Left colon (tissue), 2 donors: Measurements from ENCODE around the gene ENTREP3. TPM values are rescaled to one million over a fixed set of nuclear protein-coding genes. Genes with fewer than 3 reads are reported as not detected.
A peak's percentile ranks its signal among the peaks of the same experiment; 100 is the strongest.
"Not testable (repeated sequence)": the region's sequence is repeated elsewhere in the genome, so short reads cannot be mapped to it uniquely, and the experiment has no call there.

Experiments used
- ATAC-seq: fragments of 200-7000 bp; cut with Tn5 transposase; one replicate; pipeline ENCODE4 v1.9.1; 2020; ENCODE audit warnings: mild to moderate bottlenecking, moderate library complexity
- DNase-seq, 2 donors: peaks; one replicate each; pipeline ENCODE4 v3.0.0-alpha.2; 2020
- intact Hi-C, 2 donors: fragments of 100-400 bp; cut with DNase I in 1 of 2; cut with micrococcal nuclease in 1 of 2; formaldehyde crosslinking; loops; one replicate each; pipeline versions ENCODE4 v1.11.2 to v1.14.0; 2022; cut with DNase I, micrococcal nuclease
- total RNA-seq, 2 donors: library from RNA; stranded (reverse); fragmentation: NEBNext Ultra II Directional; extraction: Animal tissue kit (Norgen Biotek cat#: 25700); gene quantifications; one replicate each; pipeline ENCODE4 v1.2.1, GENCODE V29; 2021
- donor health status: DM: no; HTN: no; CAD: no.
- donor health status: DM: yes; HTN: yes; CAD: no.

Gene ENTREP3
- total RNA-seq, 2 donors from 2014 or later: 19.9 to 21.7 TPM

DNA sequence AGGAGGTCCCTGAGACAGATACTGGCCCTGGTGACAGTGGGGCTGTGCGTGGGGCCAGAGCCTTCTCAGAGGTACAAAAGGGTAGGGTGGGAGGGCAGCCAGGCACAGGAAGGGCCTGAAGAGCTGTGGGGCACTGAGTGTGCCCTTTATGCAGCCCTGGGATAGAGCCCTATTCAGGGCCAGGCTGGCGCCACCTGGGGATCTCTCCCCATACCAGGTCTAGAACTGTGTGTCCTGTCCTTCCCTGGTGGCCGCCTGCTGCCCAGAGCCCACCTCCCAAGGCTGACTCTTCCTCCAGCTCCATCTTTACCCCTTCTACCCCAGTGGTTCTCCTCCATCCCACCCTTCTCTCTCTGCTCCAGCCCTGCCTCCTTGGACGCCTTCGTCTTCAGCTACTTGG is 21.8 kb downstream of the ENTREP3 start:
- intact Hi-C loops, DNase-seq: not testable (repeated sequence)
- ATAC-seq: peak; percentile 7

DNA sequence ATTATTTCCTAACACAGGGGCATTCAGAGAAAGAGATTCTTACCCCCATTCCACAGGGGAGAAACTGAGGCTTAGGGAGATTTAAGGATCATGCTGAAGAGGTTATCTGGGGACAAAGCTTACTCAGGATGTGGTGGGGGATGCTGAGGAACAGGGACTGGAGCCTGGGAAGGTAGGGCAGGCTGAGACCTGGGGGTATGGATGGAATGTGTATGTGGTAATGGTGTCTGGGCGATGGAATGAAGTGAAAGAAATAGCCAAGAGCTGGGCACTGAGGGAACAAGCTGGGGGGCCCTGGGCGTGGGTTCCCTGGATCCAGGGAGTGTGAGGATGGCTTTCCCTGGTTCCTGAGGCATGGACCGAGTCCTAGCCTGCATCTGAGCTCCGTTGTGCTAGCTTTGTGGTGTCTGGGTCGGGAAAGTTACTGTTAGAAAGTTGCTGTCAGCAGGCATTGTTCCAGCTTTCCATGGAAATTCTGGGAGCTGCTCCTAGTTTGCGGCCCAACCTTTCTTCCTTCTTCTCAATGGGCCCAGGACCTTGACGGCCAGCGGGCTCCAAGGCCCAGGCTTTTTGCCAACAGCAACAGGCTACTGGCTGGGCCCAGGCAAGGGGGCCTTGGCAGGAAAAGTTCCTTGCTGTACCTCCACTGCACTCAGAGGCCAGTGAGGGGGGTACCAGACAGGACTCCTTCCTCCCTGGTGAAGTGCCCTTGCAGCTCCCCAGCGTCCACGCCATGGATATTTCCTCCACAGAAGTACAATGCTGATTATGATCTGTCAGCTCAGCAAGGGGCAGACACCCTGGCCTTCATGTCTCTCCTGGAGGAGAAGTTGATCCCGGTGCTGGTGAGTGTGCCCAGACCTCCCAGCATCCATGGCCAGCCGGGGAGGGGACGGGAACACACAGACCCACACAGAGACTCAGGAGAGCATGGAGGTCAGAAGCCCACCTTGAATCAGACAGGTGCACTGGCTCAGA is 23.0 kb downstream of the ENTREP3 start:
- intact Hi-C loops, ATAC-seq, DNase-seq: not testable (repeated sequence)

DNA sequence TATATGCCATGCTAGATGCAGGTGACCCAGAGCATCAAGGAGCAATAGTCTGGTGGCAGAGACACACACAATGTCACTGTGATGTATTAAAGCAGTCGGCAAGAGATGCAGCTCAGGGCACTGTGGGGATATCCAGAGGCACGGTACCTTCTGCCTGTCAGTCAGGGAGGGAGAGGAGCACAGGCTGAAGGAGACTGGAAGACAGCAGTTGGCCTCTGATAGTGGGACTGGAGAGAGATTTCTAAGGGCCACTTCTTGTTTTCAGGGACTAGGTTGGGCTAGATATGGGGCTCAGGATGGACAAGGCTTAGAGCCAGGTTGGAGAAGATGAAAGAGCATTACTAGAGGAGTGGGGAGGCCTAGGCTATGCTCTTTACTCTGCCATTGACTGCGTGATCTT is 24.0 kb downstream of the ENTREP3 start:
- intact Hi-C loops, DNase-seq, ATAC-seq: not testable (repeated sequence)

DNA sequence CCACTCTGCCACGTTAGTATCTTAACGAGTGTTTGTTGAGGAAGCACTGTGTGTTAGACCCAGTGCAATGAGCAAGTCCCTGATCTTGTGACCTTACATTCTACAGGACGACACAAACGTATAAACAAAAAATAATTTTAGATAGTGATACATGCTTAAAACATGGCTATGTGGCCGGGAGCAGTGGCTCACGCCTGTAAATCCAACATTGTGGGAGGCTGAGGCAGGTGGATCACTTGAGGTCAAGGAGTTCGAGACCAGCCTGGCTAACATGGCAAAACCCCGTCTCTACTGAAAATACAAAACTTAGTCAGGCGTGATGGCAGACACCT is 27.2 kb downstream of the ENTREP3 start:
- no peak for ATAC-seq
- DNase-seq: no peak
- intact Hi-C loops: no loop called here

DNA sequence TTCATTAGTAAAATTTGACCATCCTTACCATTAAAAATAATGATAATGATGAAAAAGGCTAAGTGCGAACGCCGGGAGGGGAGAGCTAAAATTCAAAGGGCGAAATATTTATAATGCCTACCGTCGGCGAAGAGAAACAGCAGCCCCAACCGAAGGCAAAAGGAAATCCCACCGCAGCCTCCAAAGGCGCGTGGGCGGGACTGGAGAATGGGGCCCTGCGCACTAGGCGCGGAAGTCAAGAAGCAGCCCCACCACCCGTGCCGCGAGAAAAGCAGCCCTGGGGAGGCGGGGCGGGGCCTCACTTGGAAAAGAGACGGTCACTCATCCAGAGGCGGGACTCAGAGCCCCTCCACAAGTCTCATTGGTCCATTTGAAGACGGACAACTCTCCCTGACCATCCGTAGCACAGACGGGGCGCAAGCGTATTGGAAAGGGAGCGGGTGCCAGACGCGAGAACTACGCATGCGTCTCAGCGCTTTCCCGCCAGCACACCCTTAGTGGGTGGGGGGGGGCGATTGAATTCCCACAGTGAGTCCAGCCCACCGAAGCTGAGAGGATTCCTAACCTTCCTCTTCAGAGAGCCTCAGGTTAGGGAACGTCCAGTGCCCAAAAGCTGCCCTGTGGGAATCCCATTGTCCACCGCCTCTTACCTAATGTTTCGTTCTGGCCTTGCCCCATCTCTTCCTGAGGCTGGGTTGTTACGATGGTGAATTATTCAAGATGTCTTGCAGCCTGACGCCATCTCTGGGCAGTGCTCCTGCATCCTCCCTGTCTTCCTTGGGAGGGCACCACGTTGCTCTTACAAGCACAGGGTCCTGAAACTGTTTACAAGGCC is 27.8 kb downstream of the ENTREP3 start:
- peak; percentile 99 for DNase-seq
- peak; percentile 96 for ATAC-seq
- intact Hi-C loops: no loop called here

DNA sequence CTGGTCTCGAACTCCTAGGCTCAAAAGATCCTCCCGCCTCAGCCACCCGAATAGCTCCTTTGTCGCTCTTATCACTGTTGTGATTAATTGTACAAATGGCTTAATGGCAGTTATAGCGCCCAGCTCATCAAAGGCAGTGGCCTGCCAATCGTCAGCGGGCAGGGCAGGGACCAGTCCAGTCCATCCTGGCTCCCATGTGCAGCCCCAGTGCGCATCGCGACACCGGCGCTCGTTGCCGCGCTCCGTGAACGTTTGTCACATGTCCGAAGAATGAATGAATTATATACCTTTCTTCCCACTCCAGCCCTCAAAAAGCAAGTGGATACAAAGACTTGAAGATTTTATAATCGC is 28.4 kb downstream of the ENTREP3 start:
- intact Hi-C loops: no loop called here

DNA sequence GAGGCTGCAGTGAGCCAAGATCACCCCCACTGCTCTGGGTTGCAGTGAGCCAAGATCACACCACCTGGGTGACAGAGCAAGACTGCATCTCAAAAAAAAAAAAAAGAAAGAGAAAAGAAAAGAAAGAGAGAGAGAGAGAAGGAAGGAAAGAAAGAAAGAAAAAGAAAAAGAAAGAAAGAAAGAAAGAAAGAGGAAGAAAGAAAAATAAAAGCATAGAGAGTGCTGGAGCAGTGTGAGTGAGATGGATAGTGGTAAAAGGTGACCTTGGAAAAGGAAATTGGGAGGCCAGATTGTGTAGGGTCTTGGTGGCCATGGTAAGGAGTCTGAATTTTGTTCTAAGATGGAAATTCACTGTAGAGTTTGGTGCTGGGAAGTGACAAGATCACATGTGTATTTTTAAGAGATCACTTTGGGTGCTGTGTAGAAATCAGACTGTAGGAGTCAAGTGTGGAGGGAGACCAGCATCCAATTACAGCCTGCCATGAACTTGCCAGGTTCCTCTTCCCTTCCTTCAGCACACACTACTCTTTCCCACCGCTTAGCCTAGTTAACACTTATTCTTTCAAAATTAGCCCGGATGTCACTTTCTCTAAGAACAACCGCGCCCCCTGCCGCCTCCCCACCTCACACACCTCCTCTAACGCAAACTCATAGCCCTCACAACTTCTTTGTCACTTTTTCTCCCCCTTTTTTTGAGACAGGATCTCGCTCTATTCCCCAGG is 28.9 kb downstream of the ENTREP3 start:
- intact Hi-C loops: no loop called here
- ATAC-seq (peak; percentile 60), DNase-seq (peak; percentile 77 to 90)

More for the DNA sequence above, 28.4 kb downstream of the ENTREP3 start:
- DNase-seq (peak; percentile 60 to 63), ATAC-seq (peak; percentile 57)

DNA sequence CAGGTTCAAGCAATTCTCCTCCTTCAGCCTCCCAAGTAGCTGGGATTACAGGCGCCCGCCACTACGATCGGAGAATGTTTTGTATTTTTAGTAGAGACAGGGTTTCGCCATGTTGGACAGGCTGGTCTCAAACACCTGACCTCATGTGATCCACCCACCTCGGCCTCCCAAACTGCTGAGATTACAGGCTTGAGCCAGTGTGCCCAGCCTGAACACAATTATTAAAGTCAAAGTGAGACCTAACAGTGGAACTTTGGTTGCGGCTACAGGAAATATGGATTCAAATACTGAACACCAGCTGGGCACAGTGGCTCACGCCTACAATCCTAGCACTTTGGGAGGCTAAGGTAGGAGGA is 29.9 kb downstream of the ENTREP3 start:
- DNase-seq, ATAC-seq, intact Hi-C loops: not testable (repeated sequence)

DNA sequence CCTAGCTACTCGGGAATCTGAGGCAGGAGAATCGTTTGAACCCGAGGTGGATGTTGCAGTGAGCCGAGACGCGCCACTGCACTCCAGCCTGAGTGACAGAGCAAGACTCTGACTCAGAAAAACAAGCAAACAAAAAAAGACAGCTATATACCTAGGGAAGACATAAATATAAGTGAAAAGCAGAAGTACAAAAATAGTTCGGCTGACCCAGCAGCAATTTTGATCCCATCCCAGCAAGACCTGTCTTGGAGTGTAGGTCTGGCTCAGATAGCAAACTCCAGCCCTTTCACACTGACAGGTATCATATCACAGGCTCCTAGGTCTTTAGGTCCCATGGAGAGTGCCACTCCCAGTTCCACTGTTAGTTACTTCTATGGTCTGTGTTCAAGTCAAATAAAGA is 32.2 kb downstream of the ENTREP3 start:
- DNase-seq: no peak
- intact Hi-C loops: no loop called here
- no peak for ATAC-seq

DNA sequence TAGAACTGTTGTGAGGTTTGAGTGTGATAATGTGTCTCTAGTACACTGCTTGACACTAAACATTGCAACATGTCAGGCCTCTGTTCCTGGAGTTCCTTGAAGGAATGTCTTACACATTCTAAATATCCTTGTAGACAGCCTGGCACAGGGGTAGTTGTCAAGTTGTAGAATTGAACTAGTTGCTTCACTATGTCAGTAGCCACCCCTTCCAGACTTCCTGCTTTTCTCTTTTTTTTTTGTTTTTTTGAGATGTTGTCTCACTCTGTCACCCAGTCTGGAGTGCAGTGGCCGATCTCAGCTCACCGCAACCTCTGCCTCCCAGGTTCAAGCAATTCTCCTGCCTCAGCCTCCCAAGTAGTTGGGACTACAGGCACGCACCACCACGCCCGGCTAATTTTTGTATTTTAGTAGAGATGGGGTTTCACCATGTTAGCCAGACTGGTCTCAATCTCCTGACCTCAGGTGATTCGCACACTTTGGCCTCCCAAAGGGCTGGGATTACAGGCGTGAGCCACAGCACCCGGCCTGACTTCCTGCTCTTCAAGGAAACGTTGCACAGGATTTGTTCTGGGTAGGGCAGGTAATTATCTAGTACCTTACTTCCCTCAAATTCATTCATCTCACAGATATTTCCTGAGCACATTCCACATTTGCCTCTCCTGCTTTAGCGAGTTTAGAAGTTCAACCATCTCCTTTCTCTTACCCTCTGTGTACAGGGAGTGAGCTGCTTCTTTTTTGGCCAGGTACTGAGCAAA is 34.9 kb downstream of the ENTREP3 start:
- ATAC-seq: peak; percentile 85
- intact Hi-C loops: not testable (repeated sequence)
- peak; percentile 57 to 71 for DNase-seq

DNA sequence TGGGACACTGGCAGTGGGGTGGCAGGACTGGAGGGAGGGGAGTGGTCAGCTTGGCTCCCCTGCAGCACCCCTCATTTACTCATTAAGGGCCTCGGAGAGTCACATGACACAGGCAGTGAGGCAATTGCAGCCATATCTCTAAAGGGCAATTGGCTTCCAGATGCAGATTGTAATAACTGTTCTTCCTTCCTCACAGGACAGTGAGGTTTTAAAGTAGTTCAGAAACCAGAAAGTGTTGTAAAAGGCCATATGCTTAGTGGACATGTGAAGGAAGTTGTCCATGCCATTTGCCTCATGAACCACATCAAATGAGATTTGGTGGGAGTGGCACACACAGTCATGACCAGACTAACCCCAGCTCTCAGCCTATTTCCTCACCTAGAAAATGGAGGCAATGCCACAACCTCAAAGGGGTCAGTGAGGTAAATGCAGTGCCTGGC is 35.7 kb downstream of the ENTREP3 start:
- ATAC-seq: peak; percentile 65
- no peak for DNase-seq
- intact Hi-C loops: no loop called here

DNA sequence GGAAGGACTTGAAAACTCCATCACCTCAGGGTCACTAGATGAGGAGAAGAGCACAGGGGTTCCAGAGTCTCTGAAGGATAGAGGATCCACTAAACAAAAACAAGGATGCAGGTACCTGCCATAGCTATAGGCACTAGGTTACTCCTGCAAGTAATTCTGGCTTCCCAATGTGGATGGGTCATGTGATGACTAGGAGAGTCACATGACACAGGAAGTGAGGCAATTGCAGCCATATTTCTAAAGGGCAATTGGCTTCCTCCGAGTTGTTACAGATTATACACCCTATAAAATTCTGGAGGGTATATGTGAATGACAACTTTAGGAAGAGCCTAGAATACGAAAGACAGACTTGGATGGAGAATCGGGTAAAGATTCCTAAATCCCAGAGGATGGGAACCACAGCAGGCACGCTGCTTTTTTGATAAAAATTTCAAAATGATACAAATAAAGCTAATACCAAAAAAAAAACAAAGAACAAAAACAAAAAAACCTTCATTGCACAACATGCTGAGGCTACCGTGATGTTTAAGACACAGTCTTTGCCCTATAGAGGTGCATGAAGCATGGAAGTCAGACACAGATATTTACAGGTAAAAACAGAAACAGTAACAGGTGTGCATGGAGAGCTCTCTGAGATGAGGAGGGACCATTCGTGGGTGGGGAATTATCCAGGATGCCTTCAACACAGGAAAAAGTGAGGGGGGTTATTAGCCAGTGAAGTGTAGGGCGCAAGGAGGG is 36.3 kb downstream of the ENTREP3 start:
- no peak for DNase-seq
- intact Hi-C loops: no loop called here

DNA sequence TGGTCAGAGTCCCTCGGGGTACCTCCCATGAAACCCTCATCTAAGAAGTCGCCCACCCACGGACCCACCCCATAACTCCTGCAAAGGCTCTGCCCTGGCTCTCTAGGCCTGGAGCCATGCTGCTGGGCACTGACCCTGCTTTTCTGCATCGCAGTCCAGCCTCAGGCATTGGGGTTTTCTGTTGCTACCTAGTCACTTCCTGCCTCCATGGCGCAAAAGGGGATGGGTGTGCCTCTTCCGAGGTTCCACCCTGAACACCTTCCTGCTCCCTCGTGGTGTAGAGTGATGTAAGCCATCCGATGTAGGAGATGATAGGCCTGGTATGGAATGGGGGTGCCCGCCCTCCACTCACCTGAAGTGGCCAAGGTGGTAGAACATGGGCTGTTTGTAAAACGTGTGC is 40.6 kb downstream of the ENTREP3 start:
- ATAC-seq, intact Hi-C loops, DNase-seq: not testable (repeated sequence)

More for the DNA sequence above, 36.3 kb downstream of the ENTREP3 start:
- ATAC-seq: peak; percentile 44

DNA sequence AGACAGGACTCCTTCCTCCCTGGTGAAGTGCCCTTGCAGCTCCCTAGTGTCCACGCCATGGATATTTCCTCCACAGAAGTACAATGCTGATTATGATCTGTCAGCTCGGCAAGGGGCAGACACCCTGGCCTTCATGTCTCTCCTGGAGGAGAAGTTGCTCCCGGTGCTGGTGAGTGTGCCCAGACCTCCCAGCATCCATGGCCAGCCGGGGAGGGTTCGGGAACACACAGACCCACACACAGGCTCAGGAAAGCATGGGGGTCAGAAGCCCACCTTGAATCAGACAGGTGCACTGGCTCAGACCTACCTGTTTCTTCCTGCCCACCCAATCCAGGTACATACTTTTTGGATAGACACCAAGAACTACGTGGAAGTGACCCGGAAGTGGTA is 43.2 kb downstream of the ENTREP3 start:
- DNase-seq, intact Hi-C loops, ATAC-seq: not testable (repeated sequence)

DNA sequence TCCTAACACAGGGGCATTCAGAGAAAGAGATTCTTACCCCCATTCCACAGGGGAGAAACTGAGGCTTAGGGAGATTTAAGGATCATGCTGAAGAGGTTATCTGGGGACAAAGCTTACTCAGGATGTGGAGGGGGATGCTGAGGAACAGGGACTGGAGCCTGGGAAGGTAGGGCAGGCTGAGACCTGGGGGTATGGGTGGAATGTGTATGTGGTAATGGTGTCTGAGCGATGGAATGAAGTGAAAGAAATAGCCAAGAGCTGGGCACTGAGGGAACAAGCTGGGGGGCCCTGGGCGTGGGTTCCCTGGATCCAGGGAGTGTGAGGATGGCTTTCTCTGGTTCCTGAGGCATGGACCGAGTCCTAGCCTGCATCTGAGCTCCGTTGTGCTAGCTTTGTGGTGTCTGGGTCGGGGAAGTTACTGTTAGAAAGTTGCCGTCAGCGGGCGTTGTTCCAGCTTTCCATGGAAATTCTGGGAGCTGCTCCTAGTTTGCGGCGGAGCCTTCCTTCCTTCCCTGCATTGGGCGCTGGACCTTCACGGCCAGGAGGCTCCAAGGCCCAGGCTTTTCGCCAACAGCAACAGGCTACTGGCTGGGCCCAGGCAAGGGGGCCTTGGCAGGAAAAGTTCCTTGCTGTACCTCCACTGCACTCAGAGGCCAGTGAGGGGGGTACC is 43.8 kb downstream of the ENTREP3 start:
- ATAC-seq, intact Hi-C loops, DNase-seq: not testable (repeated sequence)

DNA sequence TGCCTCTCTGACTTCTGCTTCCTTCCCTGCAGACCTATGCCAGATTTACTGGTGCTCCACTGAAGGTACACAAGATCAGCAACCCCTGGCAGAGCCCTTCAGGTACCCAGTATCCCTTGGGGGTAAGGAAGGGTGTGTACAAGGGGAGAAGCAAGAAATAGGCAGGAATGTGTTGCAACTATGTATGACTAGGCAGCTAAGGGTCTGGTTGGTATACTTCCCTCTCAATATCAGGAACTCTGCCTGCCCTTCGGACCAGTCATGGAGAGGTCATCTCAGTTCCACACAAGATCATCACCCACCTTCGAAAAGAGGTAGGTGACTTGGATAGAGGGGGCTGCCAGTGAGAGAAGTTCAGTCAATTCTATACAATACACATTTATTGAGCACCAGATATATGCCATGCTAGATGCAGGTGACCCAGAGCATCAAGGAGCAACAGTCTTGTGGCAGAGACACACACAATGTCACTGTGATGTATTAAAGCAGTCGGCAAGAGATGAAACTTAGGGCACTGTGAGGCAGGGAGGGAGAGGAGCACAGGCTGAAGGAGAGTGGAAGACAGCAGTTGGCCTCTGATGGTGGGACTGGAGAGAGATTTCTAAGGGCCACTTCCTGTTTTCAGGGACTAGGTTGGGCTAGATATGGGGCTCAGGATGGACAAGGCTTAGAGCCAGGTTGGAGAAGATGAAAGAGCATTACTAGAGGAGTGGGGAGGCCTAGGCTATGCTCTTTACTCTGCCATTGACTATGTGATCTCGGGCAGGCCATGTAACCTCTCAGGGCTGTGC is 44.8 kb downstream of the ENTREP3 start:
- intact Hi-C loops: no loop called here
- DNase-seq (no peak), ATAC-seq (no peak)
